Activated CD4-positive, alpha-beta T cell treated with anti-CD3 and anti-CD28 coated beads, Interleukin-10, Interleukin-2, amounts not matched to agents 100 ng/mL and 50 ng/mL, durations not matched to agents 16 hours and 8 hours (primary cell): ENCODE results near the gene ARID5B.
"Not testable (repeated sequence)": the region's sequence is repeated elsewhere in the genome, so short reads cannot be mapped to it uniquely, and the experiment has no call there.

Experiments
- DNase-seq: peaks from one replicate; pipeline ENCODE4 v3.0.0-alpha.2; 2020

Gene ARID5B

GRCh38 chr10:61965703-61966395 is 64.3 kb downstream of the ARID5B start:
- DNase-seq = peak; percentile 45

- peak; percentile 48 for DNase-seq
Measured at GRCh38 chr10:61967298-61967697, 65.8 kb downstream of the ARID5B start.

- DNase-seq = no peak
Measured at GRCh38 chr10:61970182-61971002, 68.9 kb downstream of the ARID5B start.

- DNase-seq = no peak
Measured at GRCh38 chr10:61971003-61971325, 69.5 kb downstream of the ARID5B start.

- no peak for DNase-seq
Measured at GRCh38 chr10:61973169-61973568, 71.7 kb downstream of the ARID5B start.

- no peak for DNase-seq
Measured at GRCh38 chr10:61973906-61974305, 72.4 kb downstream of the ARID5B start.

GRCh38 chr10:61974601-61975390 is 73.3 kb downstream of the ARID5B start:
- DNase-seq = no peak

GRCh38 chr10:61975391-61975932 is 74.0 kb downstream of the ARID5B start:
- DNase-seq = no peak

- DNase-seq = not testable (repeated sequence)
Measured at GRCh38 chr10:61976951-61977721, 75.6 kb downstream of the ARID5B start.

GRCh38 chr10:61978965-61979364 is 77.5 kb downstream of the ARID5B start:
- no peak for DNase-seq

GRCh38 chr10:61981460-61981859 is 80.0 kb downstream of the ARID5B start:
- DNase-seq = no peak

- DNase-seq = no peak
Measured at GRCh38 chr10:61983255-61983654, 81.8 kb downstream of the ARID5B start.

GRCh38 chr10:61984803-61985418 is 83.4 kb downstream of the ARID5B start:
- DNase-seq = no peak

GRCh38 chr10:61985715-61986114 is 84.2 kb downstream of the ARID5B start:
- no peak for DNase-seq

- DNase-seq = no peak
Measured at GRCh38 chr10:61986382-61986781, 84.9 kb downstream of the ARID5B start.

- no peak for DNase-seq
Measured at GRCh38 chr10:61986788-61987492, 85.4 kb downstream of the ARID5B start.

- no peak for DNase-seq
Measured at GRCh38 chr10:61987537-61987936, 86.0 kb downstream of the ARID5B start.

GRCh38 chr10:61987951-61988379 is 86.5 kb downstream of the ARID5B start:
- DNase-seq = peak; percentile 92

GRCh38 chr10:61989995-61990760 is 88.7 kb downstream of the ARID5B start:
- peak; percentile 55 for DNase-seq

- DNase-seq = no peak
Measured at GRCh38 chr10:61990761-61991135, 89.2 kb downstream of the ARID5B start.

GRCh38 chr10:61991166-61991565 is 89.7 kb downstream of the ARID5B start:
- no peak for DNase-seq
